ENCODE measurements around the gene TP73.

The TP73 gene

DNA sequence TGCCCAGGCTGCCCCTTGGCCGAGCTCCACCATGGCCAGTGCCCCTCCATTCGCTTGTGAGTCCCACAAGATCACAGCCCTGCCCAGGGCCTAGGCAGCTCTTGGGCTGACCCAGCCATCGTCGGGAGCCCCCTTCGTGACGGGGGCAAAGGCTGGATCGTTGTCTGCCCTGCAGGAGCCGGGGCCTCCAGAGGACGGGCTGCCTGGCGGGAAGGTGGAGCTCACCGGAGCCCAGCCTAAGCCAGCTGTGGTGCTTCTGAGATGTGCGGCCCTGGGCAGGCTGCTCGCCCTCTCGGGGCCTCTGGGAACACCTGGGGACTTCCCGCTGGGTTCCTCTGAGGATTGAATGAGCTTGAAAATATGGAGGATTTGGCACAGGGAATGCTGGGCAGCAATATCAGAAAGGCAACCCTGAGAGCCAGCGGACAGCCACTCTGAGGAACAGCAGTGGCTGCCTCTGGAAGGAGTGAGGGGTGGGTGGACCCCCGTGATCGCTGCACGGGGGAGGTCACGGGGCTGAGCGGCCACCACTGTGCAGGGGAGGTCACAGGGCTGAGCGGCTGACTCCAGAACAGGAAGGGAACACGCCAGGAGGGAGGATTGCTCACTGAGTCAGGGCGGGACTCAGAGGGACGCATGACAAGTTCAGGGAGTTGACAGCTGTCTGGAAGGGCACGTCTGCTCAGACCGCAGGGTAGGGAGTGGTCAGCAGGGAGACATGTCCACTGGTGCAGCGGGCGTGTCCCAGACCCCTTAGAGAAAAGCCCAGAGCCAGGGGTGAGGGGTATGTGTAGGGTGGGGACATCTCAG is 19.3 kb downstream of the TP73 start:
- ATAC-seq: no peak
- TF ChIP-seq ZFP30 (CRISPR knock-in tag; IDR thresholded peaks at IDR 0.05) (no peak), ZC3H10 (CRISPR knock-in tag; IDR thresholded peaks at IDR 0.05) (no peak), ARNTL (CRISPR knock-in tag; IDR thresholded peaks at IDR 0.05; ENCODE audit: borderline replicate concordance, low read depth) (no peak), TCF4 (CRISPR knock-in tag; IDR thresholded peaks at IDR 0.05; ENCODE audit: borderline replicate concordance) (no peak)
- TF ChIP-seq, protein P1, sequence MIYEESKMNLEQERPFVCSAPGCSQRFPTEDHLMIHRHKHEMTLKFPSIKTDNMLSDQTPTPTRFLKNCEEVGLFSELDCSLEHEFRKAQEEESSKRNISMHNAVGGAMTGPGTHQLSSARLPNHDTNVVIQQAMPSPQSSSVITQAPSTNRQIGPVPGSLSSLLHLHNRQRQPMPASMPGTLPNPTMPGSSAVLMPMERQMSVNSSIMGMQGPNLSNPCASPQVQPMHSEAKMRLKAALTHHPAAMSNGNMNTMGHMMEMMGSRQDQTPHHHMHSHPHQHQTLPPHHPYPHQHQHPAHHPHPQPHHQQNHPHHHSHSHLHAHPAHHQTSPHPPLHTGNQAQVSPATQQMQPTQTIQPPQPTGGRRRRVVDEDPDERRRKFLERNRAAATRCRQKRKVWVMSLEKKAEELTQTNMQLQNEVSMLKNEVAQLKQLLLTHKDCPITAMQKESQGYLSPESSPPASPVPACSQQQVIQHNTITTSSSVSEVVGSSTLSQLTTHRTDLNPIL (CRISPR knock-in tag; IDR thresholded peaks at IDR 0.05; ENCODE audit: low read depth): no peak
- TF ChIP-seq, protein P2, sequence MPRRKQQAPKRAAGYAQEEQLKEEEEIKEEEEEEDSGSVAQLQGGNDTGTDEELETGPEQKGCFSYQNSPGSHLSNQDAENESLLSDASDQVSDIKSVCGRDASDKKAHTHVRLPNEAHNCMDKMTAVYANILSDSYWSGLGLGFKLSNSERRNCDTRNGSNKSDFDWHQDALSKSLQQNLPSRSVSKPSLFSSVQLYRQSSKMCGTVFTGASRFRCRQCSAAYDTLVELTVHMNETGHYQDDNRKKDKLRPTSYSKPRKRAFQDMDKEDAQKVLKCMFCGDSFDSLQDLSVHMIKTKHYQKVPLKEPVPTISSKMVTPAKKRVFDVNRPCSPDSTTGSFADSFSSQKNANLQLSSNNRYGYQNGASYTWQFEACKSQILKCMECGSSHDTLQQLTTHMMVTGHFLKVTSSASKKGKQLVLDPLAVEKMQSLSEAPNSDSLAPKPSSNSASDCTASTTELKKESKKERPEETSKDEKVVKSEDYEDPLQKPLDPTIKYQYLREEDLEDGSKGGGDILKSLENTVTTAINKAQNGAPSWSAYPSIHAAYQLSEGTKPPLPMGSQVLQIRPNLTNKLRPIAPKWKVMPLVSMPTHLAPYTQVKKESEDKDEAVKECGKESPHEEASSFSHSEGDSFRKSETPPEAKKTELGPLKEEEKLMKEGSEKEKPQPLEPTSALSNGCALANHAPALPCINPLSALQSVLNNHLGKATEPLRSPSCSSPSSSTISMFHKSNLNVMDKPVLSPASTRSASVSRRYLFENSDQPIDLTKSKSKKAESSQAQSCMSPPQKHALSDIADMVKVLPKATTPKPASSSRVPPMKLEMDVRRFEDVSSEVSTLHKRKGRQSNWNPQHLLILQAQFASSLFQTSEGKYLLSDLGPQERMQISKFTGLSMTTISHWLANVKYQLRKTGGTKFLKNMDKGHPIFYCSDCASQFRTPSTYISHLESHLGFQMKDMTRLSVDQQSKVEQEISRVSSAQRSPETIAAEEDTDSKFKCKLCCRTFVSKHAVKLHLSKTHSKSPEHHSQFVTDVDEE (CRISPR knock-in tag; IDR thresholded peaks at IDR 0.05): no peak

DNA sequence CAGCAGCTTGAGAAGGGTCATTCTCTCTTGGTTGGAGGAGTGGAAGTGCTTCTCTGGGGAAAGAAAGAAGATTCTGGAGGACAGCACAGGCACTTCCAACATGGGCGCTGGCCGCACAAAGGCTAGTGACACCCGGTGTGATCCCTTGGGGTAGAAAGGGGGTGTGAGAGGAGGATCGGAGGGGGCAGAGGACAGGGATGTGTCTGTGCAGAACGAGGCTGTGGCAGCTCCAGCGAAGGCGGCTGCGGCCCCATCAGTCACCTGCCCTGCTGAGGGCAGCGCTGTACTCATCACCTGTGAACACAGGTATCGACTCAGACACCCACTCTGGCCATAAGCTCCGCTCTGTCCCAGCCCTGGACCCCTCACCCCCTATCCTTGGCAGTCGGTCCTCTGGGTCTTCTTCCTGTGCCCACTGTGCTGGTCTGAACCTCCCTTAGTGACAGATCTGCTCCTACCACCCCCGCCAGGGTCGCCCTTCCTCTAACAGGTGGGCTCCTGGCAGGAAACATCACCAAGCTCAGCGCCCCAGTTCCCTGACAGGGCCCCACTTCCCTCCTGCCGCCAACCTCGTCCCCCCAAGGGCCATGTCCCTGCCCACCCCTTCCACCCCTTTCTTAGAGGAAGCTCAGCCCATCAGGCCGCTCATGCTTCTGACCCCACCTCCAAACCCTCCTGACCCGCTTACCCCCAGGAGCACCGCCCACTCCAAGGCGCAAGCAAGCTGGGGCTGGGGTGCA is 20.1 kb downstream of the TP73 start:
- TF ChIP-seq ZNF8 (CRISPR knock-in tag; IDR thresholded peaks at IDR 0.05) (no peak), TCF4 (CRISPR knock-in tag; IDR thresholded peaks at IDR 0.05; ENCODE audit: borderline replicate concordance) (no peak), ZFP30 (CRISPR knock-in tag; IDR thresholded peaks at IDR 0.05) (no peak), TOX (CRISPR knock-in tag; IDR thresholded peaks at IDR 0.05; ENCODE audit: borderline replicate concordance) (no peak), OSR1 (CRISPR knock-in tag; IDR thresholded peaks at IDR 0.05) (no peak), ZNF70 (CRISPR knock-in tag; IDR thresholded peaks at IDR 0.05) (no peak), ARNTL (CRISPR knock-in tag; IDR thresholded peaks at IDR 0.05; ENCODE audit: borderline replicate concordance, low read depth) (no peak), ISL1 (CRISPR knock-in tag; IDR thresholded peaks at IDR 0.05) (no peak), ZNF565 (CRISPR knock-in tag; conservative IDR thresholded peaks at IDR 0.05; ENCODE audit: low read depth) (no peak), ZC3H10 (CRISPR knock-in tag; IDR thresholded peaks at IDR 0.05) (no peak)
- TF ChIP-seq, protein P1 (CRISPR knock-in tag; IDR thresholded peaks at IDR 0.05; ENCODE audit: low read depth): no peak
- TF ChIP-seq, protein P3, sequence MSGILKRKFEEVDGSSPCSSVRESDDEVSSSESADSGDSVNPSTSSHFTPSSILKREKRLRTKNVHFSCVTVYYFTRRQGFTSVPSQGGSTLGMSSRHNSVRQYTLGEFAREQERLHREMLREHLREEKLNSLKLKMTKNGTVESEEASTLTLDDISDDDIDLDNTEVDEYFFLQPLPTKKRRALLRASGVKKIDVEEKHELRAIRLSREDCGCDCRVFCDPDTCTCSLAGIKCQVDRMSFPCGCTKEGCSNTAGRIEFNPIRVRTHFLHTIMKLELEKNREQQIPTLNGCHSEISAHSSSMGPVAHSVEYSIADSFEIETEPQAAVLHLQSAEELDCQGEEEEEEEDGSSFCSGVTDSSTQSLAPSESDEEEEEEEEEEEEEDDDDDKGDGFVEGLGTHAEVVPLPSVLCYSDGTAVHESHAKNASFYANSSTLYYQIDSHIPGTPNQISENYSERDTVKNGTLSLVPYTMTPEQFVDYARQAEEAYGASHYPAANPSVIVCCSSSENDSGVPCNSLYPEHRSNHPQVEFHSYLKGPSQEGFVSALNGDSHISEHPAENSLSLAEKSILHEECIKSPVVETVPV (CRISPR knock-in tag; IDR thresholded peaks at IDR 0.05): no peak
- no peak for ATAC-seq

DNA sequence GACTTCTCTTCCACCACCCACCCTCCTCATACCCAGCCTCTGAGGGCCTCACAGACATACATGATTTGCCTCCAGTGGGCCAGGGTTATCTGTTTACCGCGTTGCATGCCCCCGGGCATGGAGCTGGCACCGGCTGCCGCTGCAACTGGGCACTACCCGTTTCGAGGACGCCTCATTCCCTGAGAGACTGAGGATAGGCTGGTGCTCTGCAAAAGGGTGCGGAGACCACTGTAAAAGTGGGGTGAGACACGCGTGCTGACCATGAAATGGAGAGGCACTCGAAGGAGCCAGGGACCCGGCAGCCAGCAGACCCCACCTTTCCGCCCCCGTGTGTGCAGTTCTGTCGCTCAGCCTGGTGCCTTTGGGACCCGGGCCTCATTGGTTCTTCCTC is 20.6 kb downstream of the TP73 start:
- TF ChIP-seq, protein P4, sequence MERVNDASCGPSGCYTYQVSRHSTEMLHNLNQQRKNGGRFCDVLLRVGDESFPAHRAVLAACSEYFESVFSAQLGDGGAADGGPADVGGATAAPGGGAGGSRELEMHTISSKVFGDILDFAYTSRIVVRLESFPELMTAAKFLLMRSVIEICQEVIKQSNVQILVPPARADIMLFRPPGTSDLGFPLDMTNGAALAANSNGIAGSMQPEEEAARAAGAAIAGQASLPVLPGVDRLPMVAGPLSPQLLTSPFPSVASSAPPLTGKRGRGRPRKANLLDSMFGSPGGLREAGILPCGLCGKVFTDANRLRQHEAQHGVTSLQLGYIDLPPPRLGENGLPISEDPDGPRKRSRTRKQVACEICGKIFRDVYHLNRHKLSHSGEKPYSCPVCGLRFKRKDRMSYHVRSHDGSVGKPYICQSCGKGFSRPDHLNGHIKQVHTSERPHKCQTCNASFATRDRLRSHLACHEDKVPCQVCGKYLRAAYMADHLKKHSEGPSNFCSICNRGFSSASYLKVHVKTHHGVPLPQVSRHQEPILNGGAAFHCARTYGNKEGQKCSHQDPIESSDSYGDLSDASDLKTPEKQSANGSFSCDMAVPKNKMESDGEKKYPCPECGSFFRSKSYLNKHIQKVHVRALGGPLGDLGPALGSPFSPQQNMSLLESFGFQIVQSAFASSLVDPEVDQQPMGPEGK (CRISPR knock-in tag; IDR thresholded peaks at IDR 0.05; ENCODE audit: borderline replicate concordance): no peak
- TF ChIP-seq RARB (CRISPR knock-in tag; IDR thresholded peaks at IDR 0.05) (no peak), ZNF70 (CRISPR knock-in tag; IDR thresholded peaks at IDR 0.05) (no peak), BACH2 (CRISPR knock-in tag; IDR thresholded peaks at IDR 0.05; ENCODE audit: borderline replicate concordance) (no peak), SNAI2 (CRISPR knock-in tag; IDR thresholded peaks at IDR 0.05) (no peak), ESRRG (CRISPR knock-in tag; IDR thresholded peaks at IDR 0.05) (no peak), ZNF8 (CRISPR knock-in tag; IDR thresholded peaks at IDR 0.05) (no peak), ZFP30 (CRISPR knock-in tag; IDR thresholded peaks at IDR 0.05) (no peak), ISL1 (CRISPR knock-in tag; IDR thresholded peaks at IDR 0.05) (no peak), ARNTL (CRISPR knock-in tag; IDR thresholded peaks at IDR 0.05; ENCODE audit: borderline replicate concordance, low read depth) (no peak), ZFP3 (CRISPR knock-in tag; IDR thresholded peaks at IDR 0.05) (no peak), OSR1 (CRISPR knock-in tag; IDR thresholded peaks at IDR 0.05) (no peak), TCF4 (CRISPR knock-in tag; IDR thresholded peaks at IDR 0.05; ENCODE audit: borderline replicate concordance) (no peak), ZNF565 (CRISPR knock-in tag; conservative IDR thresholded peaks at IDR 0.05; ENCODE audit: low read depth) (no peak), ZC3H10 (CRISPR knock-in tag; IDR thresholded peaks at IDR 0.05) (no peak), PPARA (CRISPR knock-in tag; IDR thresholded peaks at IDR 0.05; ENCODE audit: borderline replicate concordance) (no peak)
- TF ChIP-seq, protein P5, sequence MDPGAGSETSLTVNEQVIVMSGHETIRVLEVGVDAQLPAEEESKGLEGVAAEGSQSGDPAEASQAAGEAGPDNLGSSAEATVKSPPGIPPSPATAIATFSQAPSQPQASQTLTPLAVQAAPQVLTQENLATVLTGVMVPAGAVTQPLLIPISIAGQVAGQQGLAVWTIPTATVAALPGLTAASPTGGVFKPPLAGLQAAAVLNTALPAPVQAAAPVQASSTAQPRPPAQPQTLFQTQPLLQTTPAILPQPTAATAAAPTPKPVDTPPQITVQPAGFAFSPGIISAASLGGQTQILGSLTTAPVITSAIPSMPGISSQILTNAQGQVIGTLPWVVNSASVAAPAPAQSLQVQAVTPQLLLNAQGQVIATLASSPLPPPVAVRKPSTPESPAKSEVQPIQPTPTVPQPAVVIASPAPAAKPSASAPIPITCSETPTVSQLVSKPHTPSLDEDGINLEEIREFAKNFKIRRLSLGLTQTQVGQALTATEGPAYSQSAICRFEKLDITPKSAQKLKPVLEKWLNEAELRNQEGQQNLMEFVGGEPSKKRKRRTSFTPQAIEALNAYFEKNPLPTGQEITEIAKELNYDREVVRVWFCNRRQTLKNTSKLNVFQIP (CRISPR knock-in tag; IDR thresholded peaks at IDR 0.05; ENCODE audit: borderline replicate concordance, low read depth): no peak
- TF ChIP-seq, protein P3 (CRISPR knock-in tag; IDR thresholded peaks at IDR 0.05): no peak
- no peak for ATAC-seq

Data from SK-N-SH treated with all-trans-retinoic acid at 6 μM for 48 hours (cell line).